HG03558 (cell line): ENCODE measurements around the gene SCARF1.

Source experiments
- ATAC-seq: cut with Tn5 transposase; IDR thresholded peaks from one replicate; pipeline ENCODE4 v1.9.1; 2021; ENCODE audit warnings: moderate number of reproducible peaks; ENCODE audit not compliant: unreplicated experiment; ENCODE audit errors: extremely low read depth

Gene SCARF1

GRCh38 chr17:1629504-1630310 is 15.8 kb downstream of the SCARF1 start:
- no peak for ATAC-seq

- no peak for ATAC-seq
Observed at GRCh38 chr17:1628856-1629503, 16.6 kb downstream of the SCARF1 start.

DNA sequence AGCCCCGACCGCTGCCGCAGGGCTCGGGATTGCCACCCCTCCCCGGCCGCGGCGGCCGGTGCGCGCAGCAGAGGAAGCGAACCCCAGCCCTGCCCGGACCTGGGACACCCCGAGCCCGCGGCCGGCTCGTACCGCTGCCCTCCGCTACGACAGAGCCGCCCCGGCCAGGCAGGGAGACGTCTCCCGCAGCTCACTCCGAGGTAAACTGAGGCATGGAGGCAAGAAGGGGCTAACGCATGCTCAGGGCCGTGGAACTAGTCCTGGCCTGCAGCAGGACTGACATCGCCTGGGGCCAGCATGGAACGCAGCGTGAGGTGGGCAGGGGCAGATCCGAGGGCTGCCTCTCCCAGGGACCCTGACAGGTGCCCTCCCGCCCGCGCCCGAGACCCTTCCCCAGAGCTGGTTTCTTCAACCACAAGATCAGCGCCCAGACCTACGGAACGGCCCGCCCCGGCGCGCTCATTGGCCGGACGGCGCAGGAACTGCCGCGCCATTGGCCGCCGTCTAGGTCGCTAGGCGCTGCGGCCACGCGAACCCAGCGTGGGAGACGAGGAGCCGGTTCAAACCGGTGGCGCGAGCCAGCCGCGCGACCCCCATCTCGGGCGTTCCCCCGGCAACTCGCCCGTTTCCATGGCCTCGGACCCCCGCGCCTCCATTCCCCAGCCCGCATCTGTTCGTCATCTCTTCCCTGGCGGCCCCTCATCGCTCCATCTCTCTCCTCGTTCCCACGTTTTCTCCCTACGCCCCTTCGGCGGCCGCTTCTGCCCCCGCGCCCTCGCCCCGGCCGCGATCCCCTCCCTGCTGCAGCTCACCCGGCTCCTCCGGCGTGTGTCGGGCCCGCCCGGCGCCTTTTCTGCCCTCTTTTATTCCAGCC is 17.3 kb downstream of the SCARF1 start, which contains the start of gene SLC43A2:
SLC43A2 (minus strand) TSS at position 853 of the 874 bp plus-strand sequence. CDS start 960 bp downstream, outside the sequence.
- ATAC-seq, result no peak

DNA sequence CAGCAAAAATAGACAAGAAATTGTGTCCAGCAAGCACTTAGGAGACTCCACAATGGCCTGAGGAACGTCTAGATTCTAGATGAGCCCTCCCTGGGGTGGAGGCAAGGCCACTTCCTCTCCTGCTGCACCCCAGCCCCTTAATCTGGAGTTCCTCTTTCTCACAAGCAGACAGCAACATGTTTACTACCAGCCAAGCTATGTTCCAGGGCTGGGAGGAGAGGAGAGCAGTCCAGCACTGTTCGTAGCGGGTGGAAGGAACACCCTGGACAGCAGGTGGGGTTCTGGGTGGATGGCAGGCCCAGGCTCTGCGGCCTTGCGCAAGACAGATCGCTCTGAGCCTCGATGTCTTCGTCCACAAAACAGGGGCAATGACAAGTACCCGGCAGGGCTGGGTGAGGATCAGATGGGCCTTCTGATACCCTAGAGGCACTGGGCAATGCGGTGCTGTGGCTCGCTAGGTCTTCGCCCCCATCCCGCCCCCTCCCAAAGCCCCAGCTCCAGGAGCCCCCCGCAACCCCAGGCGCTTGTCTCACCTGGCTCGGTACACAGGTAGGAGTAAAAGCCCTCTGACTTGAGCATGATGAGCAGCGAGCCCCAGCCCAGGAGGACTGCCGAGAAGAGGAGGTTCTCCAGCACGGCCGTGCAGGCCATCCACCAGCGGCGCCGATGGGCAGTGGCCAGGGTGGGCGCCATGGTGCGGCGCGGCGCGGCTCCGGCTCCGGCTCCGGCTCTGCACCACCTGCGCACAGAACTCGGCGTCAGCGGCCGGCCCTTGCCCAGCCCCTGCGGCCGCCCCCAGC is 18.1 kb downstream of the SCARF1 start:
- no peak for ATAC-seq

- no peak for ATAC-seq
Observed at GRCh38 chr17:1626333-1626732, 19.2 kb downstream of the SCARF1 start.

- ATAC-seq, result no peak
Observed at GRCh38 chr17:1625581-1625980, 20.0 kb downstream of the SCARF1 start.

- ATAC-seq, result no peak
Observed at GRCh38 chr17:1625053-1625452, 20.5 kb downstream of the SCARF1 start.

GRCh38 chr17:1624650-1625049 is 20.9 kb downstream of the SCARF1 start:
- no peak for ATAC-seq

- ATAC-seq, result no peak
Observed at GRCh38 chr17:1623057-1623630, 22.4 kb downstream of the SCARF1 start.

GRCh38 chr17:1621273-1621954 is 24.1 kb downstream of the SCARF1 start:
- no peak for ATAC-seq

DNA sequence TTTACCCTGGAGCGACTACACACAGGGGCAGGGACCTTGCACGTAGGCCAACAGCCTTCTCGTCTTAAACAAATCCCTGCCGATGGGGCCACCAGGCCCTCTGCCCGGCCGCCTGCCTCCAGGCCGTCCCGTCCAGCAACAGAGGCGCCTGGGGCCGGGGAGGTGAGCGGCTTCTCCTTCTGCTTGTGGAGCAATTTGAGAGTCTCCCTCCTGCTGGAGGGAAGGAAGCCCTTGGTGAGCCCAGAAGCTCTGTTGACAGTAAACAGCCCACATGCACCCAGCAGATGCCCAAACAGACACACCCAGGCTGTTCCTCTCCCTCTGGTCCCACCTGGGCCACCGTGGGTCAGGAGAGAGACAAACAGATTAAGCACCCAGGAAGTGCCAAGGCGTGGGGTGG is 25.0 kb downstream of the SCARF1 start:
- no peak for ATAC-seq

DNA sequence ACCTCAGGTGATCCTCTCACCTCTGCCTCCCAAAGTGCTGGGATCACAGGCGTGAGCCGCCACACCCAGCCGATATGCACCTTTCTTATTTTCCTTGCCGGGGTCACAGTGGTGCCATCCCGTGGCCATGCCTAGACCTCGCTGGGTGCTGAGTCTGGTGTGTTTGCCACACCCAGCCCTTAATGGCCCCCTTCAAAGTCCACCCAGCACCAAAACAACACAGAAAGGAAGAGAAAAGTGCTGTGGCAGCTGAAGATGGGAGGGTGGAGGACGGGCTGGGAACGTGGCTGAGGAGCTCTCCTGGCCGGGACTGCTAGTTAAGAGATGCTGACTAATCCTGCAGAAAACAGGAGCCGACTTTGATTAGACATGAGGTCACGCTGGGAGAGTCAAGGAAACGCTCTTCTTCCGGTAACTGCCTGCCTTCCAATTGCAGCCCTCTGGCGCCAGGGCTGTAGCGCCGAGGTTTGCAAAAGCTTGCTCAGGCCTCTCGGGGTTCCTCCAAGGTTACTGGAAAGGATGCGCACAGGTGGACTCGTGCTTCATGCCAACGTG is 27.8 kb downstream of the SCARF1 start:
- no peak for ATAC-seq

- no peak for ATAC-seq
Observed at GRCh38 chr17:1616101-1616500, 29.4 kb downstream of the SCARF1 start.

- no peak for ATAC-seq
Observed at GRCh38 chr17:1612400-1612799, 33.1 kb downstream of the SCARF1 start.

- ATAC-seq, result no peak
Observed at GRCh38 chr17:1611715-1612114, 33.8 kb downstream of the SCARF1 start.

DNA sequence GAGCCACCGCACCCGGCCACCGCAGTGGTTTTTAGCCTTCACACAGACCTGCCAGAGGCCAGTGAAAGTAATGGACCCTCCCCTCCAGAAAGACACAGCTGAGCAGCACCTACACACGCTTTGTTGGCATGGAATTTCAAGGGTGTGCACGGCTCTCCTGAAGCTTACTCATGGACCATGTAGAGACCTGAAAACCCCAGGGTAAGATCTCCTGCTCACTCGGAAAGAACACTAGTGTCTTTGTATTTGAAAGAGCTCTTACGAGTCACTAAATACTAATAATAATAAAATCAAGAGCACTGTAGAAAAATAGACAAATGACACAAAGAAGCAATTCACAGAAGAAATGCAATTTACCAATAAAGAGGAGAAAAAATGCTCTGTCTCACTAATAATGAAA is 36.9 kb downstream of the SCARF1 start:
- no peak for ATAC-seq

DNA sequence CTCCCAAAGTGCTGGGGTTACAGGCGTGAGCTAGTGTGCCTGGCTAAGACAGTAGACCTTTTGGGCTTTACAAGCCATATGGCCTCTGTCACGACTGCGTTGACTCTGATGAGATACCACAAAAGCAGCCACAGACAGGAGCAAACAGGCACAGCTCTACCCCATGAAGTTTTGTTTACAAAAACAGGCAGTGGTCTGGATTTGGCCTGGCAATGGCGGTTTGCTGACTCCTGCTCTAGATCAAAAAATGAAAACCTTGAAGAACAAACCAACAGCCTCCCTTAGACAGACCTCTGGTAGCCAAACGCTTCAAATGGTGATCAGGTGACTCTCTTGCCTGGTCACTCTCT is 37.6 kb downstream of the SCARF1 start:
- ATAC-seq, result no peak

DNA sequence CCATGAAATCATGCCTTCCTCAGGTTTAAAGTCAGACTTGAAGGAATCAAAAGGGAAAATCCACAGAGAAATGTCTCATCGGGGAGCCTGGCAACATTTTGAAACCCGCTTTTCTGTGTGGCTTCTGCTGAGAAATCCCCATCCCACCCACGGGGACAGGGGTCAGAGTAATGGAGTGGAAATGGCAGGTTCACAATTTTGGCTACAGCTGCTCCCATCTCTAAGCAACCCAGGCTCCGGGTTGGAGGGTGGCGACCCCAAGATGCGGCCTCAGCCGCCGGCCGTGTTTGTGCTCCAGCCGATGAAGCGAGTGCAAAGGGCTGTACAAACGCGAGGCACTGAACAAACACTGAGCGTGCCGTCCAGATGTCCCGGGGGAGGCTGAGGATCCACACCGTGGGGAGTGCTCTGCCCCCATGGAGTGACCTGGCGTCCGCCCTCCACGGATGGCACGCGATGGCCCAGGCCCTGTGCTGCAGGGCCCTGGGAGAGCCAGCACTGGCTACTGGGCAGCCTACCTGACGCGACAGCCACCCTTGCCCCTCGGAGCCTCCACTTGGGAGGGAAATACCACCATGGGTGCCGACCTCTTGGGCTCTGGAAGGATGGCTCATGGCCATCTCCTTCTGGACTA is 39.1 kb downstream of the SCARF1 start:
- no peak for ATAC-seq
